Activated T-helper 1 cell treated with Interleukin-2 at 50 U/mL for 16 hours (primary cell): ENCODE data around the gene SEMA4F.

Source experiments
- DNase-seq: peaks from one replicate; pipeline ENCODE4 v3.0.0-alpha.2; 2020; ENCODE audit warnings: low read depth

Gene SEMA4F

GRCh38 chr2:74668087-74668486, 14.0 kb downstream of the SEMA4F start:
- no peak for DNase-seq

DNA sequence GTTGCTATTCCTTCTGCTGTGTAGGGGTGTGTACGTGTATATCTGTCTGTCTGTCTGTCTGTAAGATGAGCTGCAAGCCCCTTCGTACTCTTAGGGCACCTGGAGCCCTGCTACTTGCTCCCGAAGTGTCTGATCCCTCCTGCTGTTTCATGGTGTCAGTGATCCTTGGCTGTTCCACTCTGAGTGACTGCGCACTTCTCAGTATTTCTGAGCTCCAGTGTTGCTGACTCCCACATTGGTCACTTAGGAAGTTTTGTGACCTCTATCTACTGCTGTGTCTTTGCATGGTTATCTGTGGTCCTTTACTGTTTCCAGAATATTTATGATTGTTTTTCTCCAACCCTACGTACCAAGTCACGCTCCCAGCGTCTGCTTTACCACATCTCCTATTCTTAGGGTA, 16.2 kb downstream of the SEMA4F start:
- DNase-seq, result no peak

GRCh38 chr2:74671479-74671878, 17.4 kb downstream of the SEMA4F start:
- no peak for DNase-seq

- no peak for DNase-seq
Observed at GRCh38 chr2:74673826-74674528, 19.9 kb downstream of the SEMA4F start.

DNA sequence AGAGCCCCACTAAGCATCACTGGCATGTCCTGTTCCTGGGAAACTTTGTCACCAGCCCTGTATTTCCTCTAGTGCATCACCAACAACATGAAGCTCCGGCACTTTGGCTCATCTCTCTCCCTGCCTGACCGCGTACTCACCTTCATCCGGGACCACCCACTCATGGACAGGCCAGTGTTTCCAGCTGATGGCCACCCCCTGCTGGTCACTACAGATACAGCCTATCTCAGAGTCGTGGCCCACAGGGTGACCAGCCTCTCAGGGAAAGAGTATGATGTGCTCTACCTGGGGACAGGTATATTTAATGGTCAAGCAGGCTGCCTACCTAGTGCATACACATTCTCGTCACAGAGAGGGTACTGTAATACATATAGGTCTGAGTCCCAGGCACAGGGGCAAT, 21.0 kb downstream of the SEMA4F start:
- no peak for DNase-seq

GRCh38 chr2:74676331-74676730, 22.3 kb downstream of the SEMA4F start:
- no peak for DNase-seq

GRCh38 chr2:74679615-74680014, 25.6 kb downstream of the SEMA4F start:
- DNase-seq, result no peak

- DNase-seq, result no peak
Observed at GRCh38 chr2:74682501-74682900, 28.5 kb downstream of the SEMA4F start.

DNA sequence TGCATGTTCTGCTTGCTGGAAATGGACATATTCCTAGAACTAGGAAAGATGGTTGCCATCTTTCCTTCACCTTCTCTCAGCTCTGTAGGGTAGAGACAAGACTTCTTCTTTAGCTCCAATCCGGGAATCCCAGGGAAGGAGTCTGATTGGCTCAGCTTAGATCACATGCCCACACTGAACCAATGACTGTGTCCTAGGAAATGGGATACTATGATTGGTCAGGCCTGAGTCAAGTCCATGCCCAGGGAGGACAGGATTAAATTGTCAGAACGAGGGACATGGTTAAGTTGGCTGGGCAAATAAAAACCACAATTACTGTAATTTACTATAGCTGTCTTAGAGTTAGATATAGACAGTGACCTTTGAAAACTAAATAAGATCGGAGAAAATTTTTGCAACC, 31.4 kb downstream of the SEMA4F start:
- DNase-seq, result no peak

DNA sequence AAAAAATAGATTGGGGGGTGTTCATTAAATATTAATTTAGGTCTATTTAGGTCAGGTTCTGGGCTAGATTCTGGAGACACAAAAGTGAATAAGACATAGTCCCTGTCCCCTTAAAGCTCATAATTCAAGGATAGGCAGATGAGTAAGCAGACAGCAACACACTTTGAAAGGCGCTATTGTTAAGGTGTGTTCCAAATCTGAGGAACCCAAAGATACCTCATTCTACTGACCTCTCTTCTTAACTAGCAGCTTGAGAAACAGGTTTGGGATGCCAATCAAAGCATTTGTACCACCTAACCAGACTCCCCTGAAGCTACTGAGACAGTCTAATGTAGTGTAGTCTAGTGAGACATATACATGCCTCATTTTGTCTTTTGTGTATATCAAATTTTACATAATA, 34.8 kb downstream of the SEMA4F start:
- no peak for DNase-seq

- no peak for DNase-seq
Observed at GRCh38 chr2:74689671-74690070, 35.6 kb downstream of the SEMA4F start.

DNA sequence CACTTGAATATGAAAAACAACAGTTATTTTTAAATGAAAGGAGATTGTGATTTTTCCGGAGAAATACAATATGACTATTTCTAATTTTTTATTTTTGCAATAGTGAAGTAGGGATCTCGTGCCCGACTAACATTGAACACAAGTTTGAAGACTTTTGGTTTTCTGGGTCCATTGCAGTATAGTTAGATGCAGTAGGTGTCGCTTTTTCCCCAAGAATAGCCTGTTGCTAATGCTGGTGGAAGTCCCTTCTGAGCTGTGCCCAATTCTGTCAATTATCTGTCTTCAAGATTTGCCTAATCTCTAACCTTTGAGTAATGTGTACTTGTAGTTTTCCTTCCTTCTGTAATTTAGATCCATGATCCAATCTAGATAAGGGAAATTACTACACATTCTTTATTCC, 36.5 kb downstream of the SEMA4F start:
- DNase-seq, result no peak

GRCh38 chr2:74691929-74692328, 37.9 kb downstream of the SEMA4F start:
- DNase-seq, result no peak

- DNase-seq, result no peak
Observed at GRCh38 chr2:74693213-74693612, 39.2 kb downstream of the SEMA4F start.

GRCh38 chr2:74693668-74694067, 39.6 kb downstream of the SEMA4F start:
- no peak for DNase-seq

- DNase-seq, result no peak
Observed at GRCh38 chr2:74694281-74694680, 40.2 kb downstream of the SEMA4F start.

DNA sequence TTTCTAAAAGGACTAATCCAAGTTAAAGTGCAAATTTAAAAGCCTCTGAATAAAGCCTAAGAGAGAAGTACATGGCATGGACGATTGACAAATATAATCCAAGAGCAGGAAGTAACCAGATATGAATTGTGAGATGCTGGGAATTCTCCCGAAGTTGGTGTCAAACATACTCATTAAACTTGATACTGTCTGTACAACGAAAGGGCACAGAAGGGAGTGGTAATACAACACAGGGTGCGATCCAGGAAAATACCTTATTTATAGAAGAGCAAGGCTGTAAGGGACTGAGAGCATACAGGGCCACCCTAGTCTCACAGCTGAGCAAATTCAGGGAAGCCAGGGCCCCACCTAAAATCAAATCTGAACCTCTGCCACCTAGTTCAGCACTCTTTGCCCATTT, 41.6 kb downstream of the SEMA4F start:
- DNase-seq, result no peak

DNA sequence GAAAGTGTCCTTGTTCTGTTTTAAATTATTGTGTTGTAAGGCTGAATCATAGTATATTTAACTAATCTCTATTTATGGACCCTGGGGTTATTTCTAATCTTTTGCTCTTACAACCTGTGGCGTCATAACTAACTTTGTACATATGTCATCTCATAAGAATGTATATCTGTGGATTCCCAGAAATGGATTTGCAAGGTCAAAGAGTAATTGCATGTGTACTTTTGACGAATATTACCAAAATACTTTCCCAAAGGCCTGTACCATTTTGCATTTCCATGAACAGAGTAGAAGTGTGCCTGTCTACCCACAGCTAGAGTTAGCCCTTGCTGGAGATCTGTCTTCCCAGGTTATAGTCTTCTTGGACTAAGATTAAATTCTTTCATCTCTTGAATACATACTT, 42.8 kb downstream of the SEMA4F start:
- DNase-seq, result no peak

- DNase-seq, result no peak
Observed at GRCh38 chr2:74700643-74701372, 46.8 kb downstream of the SEMA4F start.

DNA sequence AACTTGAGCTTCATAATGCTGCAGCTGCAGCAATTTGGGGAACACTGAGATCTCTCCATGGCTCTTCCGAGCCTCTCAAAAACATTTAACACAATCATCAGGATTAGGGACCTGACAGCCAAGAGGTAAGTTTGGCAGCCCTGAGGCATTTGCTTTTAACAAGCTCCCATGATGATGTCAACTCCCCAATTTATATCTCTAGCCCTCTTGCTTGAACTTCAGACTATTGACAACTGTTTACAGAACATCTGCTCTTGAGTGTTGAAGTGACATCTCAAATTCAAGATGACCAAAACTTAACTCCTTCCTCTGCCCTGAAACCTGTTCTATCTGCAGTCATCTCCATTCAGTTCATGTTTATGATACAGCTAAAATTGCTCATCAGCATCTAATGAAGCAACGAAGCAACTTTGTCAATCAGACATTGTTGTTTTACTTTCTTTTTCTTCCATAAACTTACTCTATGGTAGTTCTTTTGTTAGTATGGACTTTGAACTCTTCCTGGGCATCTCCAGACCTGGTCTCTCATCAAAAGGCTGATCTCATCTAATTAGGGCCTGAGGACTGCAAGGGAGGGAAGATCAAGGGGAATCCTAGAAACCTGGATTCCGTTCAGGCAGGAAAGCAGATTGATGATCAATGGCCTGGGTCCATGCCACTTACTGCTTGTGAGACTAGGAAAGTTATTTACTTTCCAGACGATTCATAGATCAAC, 48.1 kb downstream of the SEMA4F start:
- no peak for DNase-seq

GRCh38 chr2:74703373-74703772, 49.3 kb downstream of the SEMA4F start:
- no peak for DNase-seq

- no peak for DNase-seq
Observed at GRCh38 chr2:74704216-74704615, 50.2 kb downstream of the SEMA4F start.

GRCh38 chr2:74706741-74707140, 52.7 kb downstream of the SEMA4F start:
- no peak for DNase-seq
